Measurements from ENCODE around the gene IFI30.

The IFI30 gene

DNA sequence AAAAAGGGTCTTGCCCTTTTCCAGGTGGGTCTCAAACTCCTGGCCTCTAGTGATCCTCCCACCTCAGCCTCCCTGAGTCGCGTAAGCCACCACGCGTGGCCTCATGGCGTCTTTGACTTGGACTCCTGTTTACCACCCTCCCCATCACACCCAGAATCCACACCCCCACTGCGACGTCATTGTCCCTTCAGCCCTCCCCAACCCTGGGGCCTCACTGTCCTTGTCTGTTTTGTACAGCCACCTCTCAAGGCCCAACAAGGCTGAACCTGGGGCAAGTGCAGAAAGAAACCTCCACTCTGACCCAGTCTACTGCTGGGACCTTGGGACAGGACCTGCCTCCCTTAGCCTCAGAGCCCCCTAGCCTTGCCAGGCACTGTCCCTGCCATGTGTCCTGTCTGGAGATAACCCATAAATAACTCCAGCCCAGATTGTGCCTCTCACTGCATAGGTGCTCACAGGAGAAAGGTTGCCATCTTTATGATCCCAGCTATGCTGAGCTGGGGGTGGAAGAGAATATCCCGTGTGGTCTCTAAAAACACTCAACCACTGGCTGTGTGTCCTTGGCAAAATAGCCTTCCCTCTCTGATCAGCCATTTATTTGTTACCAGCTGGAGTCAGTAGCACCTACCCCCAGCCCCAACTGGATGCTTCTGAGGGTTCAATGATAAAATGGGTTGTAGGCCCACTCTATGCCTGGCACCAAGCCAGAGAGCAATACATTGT is 1.8 kb upstream of the IFI30 start:
- DNase-seq = peak in 1 of 3 donors; percentile 52

GRCh38 chr19:18172331-18173053 is 1.1 kb upstream of the IFI30 start:
- DNase-seq = no peak

DNA sequence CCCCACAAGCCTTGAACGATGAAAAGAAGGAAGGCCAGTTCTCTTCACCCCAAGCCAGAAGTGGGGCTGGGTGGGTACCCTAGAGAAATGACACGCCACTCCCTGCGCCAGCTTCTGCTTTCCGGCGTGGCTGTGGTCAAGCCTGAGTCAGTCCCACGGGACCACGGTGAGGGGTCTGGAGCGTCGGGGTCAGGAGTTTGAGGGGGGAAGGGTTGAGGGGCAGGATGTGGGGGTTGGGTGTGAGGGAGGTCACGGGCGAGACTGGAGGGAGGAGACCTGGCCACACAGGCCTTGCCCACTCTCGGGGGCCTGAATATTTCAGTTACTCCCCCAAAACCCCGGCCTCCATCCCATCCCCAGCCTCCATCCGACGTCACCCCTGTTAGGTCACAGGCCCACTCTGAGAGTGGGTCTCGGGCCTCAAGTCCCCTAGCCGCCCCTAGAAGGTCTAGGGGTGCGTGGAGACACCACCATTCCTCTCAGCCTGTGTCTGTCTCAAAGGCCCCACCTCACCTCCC is 500 bp upstream of the IFI30 start:
- peak; percentile 93 to 95 (median 94) for DNase-seq

DNA sequence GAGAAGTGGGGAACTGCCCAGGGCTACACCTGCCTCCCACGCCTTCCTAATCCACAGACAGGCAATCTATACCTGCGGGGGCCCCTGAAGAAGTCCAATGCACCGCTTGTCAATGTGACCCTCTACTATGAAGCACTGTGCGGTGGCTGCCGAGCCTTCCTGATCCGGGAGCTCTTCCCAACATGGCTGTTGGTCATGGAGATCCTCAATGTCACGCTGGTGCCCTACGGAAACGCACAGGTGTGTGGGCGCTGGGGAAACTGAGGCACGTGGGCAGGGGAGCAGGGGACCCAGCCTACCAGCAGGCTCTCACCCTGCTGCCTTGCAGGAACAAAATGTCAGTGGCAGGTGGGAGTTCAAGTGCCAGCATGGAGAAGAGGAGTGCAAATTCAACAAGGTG is 1.4 kb downstream of the IFI30 start:
- DNase-seq = no peak

GRCh38 chr19:18176367-18177310 is 3.0 kb downstream of the IFI30 start:
- DNase-seq = peak; percentile 39 to 63 (median 53)

DNA sequence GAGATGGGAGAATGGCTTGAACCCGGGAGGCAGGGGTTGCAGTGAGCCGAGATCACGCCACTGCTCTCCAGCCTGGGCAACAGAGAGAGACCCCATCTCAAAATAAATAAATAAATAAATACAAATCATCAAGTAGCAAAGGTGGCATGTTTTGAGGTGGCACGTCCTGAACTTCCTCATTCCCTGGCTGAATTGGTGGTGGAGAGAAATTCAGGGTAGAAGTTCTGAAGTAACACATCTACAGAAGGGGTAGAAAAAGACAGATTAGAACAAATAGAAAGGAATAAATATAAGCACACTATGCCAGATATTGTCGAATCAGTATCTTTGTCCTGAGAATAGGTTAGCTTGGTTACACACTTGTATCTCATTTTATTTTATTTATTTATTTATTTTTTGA is 6.3 kb downstream of the IFI30 start:
- no peak for DNase-seq

DNA sequence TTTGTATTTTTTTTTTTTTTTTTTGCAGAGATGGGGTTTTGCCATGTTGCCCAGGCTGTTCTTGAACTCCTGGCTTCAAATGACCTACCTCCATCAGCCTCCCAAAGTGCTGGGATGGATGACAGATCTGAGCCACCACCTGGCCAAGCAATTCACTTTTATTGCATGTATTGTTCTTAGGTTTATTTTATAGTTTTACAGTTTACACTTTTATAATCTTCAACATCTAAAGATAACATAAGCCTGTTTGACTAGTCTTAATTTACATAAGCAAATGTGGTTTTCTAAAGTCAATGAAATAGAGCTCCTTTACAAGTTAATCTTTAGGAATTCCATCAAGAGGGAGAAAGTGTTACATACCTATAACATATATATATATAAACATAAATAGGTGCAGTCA is 9.9 kb downstream of the IFI30 start:
- no peak for DNase-seq

GRCh38 chr19:18185538-18185937 is 11.9 kb downstream of the IFI30 start:
- no peak for DNase-seq

- no peak for DNase-seq
Observed at GRCh38 chr19:18190278-18190677, 16.7 kb downstream of the IFI30 start.

DNA sequence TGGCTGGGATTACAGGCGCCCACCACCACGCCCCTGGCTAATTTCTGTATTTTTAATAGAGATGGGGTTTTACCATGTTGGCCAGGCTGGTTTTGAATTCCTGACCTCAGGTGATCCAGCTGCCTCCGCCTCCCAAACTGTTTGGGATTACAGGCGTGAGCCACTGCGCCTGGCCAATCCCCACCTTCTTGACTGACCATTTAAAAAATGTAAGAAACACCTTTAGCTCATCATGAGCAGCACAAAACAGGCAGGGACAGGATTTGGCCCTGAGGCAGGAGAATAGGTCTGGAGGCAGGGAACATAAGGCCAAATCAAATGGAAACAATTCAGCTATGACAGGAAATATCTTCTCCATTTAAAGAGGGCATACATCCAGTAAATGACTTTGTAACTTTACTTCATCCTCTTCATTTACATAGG is 18.0 kb downstream of the IFI30 start:
- DNase-seq = no peak

- DNase-seq = peak; percentile 99 to 100 (median 100)
Observed at GRCh38 chr19:18192673-18193387, 19.2 kb downstream of the IFI30 start, which contains the start of gene MPV17L2. TSS of gene MPV17L2 (plus strand) at chr19:18193218. CDS start at chr19:18193282, 64 bp downstream.

GRCh38 chr19:18193388-18194180 is 20.0 kb downstream of the IFI30 start:
- DNase-seq = peak in 1 of 3 donors; percentile 17

GRCh38 chr19:18194181-18194530 is 20.5 kb downstream of the IFI30 start:
- DNase-seq = no peak

DNA sequence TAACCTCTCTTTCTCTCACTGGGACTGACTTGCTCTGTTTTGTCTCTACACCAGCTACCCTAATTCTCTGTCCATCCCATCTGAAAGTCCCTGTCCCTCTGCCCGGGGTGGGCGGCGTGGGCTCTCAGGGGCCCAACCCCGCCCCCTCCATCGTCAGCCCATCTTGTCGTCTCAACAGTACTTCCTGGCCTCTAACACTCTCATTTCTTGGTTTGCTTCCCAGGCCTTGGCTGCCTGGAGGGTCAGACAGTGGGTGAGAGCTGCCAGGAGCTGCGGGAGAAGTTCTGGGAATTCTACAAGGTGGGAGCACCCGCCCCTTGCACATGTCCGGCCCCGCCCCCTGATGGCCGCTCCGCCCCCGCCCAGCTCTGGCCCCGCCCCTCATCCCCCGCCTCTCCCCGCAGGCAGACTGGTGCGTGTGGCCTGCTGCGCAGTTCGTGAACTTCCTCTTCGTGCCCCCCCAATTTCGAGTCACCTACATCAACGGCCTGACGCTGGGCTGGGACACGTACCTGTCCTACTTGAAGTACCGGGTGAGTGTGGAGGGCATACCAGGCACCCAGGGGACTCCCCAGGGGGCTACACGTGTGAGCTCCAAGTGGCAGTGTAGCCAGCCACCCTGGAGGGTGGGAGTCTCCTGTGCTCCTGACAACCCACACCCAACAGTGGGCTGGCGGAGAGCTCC is 21.1 kb downstream of the IFI30 start:
- DNase-seq = peak; percentile 39 to 63 (median 50)

DNA sequence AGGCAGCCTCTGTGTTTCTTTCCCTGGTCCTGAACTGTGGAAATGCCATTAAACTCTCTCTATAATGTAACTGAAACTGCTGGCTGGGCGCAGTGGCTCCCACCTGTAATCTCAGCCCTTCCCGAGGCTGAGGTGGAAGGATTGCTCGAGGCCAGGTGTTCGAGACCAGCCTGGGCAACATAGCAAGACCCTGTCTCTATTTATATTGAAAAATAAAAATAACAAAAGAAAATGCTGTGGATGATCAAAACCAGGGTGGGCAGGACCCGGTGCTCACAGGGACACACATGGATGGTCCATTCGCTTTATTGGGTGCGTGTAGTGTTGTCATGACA is 22.9 kb downstream of the IFI30 start:
- DNase-seq = no peak

DNA sequence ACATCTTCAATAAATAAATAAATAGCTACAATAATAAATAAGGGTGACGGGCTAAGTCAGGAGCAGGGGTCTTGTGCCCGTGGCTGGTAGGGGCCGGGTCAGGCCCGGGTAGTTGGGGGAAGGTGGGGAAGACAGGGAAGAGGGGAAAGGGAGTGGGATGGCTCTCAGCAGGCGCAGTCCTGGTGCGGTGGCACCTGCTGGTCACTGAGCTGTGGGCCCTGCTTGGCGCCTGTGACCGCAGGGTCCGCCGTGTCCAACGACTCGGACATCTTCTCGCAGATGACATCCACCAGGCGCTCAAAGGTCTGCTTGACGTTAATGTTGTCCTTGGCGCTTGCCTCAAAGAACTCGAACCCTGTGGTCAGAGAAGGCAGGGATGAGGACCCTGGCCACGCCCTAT is 23.7 kb downstream of the IFI30 start:
- no peak for DNase-seq

GRCh38 chr19:18197941-18198340 is 24.3 kb downstream of the IFI30 start:
- no peak for DNase-seq

- DNase-seq = no peak
Observed at GRCh38 chr19:18198374-18198773, 24.8 kb downstream of the IFI30 start.

DNA sequence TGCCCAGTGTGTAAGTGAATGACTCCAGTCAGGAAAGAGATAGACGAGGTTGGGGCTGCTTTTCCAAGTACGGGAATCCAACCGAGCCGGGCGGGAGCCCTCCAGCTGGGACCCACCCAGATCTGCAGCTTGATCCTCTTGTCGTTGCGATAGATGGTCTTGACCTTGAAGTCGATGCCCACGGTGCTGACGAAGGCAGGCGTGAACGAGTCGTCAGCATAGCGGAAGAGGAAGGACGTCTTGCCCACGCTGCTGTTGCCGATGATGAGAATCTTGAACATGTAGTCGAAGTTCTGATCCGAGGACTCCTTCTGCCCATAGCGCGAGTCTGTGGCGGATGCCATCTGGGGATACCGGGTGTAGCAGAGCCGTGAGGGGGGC is 28.8 kb downstream of the IFI30 start:
- DNase-seq = peak in 1 of 3 donors; percentile 26

DNA sequence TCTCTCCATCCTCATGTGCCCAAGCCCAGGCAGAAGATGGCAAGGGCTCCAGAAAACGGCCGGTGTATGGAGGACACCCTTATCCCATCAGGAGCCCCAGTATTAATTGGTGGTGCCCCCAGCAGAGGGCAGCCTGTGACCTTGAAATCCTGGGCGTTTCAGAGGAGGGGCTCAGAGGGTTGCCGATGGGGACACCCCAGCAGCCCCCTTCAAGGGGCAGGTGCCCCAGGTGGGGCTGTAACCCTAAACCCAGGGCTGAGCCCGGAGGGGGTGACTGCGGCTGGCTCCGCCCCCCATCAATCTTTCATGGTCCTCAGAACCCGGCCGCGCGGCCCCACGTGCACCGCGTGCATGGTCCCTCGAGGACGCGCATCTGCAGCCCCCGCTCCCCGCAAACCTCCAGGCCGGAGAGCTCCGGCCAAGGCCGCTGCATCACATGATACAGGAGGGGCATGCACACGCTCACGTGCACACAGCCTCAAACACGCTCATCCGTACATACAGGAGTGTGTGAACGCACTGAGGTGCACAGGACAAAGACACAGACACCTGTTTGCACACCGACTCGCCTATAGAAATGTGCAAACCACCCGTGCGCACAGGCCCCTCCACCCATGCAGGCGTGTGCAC is 29.3 kb downstream of the IFI30 start:
- DNase-seq = peak in 1 of 3 donors; percentile 37
